SU-DHL-6 (cell line): ENCODE results near the gene MRPL42.

Experiments
- H2AFZ ChIP-seq: fragments of 200-600 bp; sonication (generic); 2 replicates; pipeline ENCODE4 v1.6.1; 2014; ENCODE audit warnings: low read depth, mild to moderate bottlenecking, moderate library complexity, mixed read lengths, antibody characterized with exemption, low read length; ENCODE audit not compliant: severe bottlenecking
- H3F3A ChIP-seq: fragments of 200-600 bp; shearing (Covaris generic); 2 replicates; pipeline ENCODE4 v1.6.0; 2016; ENCODE audit warnings: antibody characterized with exemption, mild to moderate bottlenecking; ENCODE audit not compliant: insufficient read depth
- H3K27ac ChIP-seq: fragments of 200-600 bp; sonication (generic); 2 replicates; pipeline ENCODE4 v1.5.1; 2016; ENCODE audit warnings: low read depth, mild to moderate bottlenecking, low read length, moderate library complexity, mixed read lengths
- H3K27me3 ChIP-seq: fragments of 200-600 bp; sonication (generic), shearing (Covaris generic); 2 replicates; pipeline ENCODE4 v1.6.0; 2014; ENCODE audit warnings: mild to moderate bottlenecking, low read length
- H3K36me3 ChIP-seq: fragments of 200-600 bp; sonication (generic); 2 replicates; pipeline ENCODE4 v1.6.1; 2014; ENCODE audit warnings: mild to moderate bottlenecking, low read length, mixed read lengths
- H3K4me2 ChIP-seq: fragments of 300-600, 200-600 bp; shearing (Covaris generic), sonication (generic); 2 replicates; pipeline ENCODE4 v1.6.0; 2014; ENCODE audit warnings: low read length, low read depth, mild to moderate bottlenecking; ENCODE audit not compliant: poor library complexity, severe bottlenecking
- H3K4me3 ChIP-seq: fragments of 200-600 bp; sonication (generic); 2 replicates; pipeline ENCODE4 v1.5.1; 2014; ENCODE audit warnings: antibody characterized with exemption, low read length, mild to moderate bottlenecking, mixed read lengths; ENCODE audit not compliant: insufficient read depth, poor library complexity, severe bottlenecking
- H3K79me2 ChIP-seq: fragments of 200-600 bp; sonication (generic); 2 replicates; pipeline ENCODE4 v1.6.1; 2014; ENCODE audit warnings: mild to moderate bottlenecking, low read length, moderate library complexity; ENCODE audit not compliant: insufficient read depth
- H3K9ac ChIP-seq: fragments of 200-600 bp; sonication (generic); 2 replicates; pipeline ENCODE4 v1.7.0; 2014; ENCODE audit warnings: mild to moderate bottlenecking, low read length
- H3K9me2 ChIP-seq: fragments of 200-600 bp; sonication (generic); replicated peaks from 2 replicates; pipeline ENCODE4 v1.6.1; 2014; ENCODE audit warnings: low read length; ENCODE audit not compliant: insufficient read depth
- H3K9me3 ChIP-seq: fragments of 200-600 bp; sonication (generic); 2 replicates; pipeline ENCODE4 v1.6.1; 2014; ENCODE audit warnings: low read length, mixed read lengths; ENCODE audit not compliant: insufficient read depth
- H4K20me1 ChIP-seq: fragments of 200-600 bp; sonication (generic); 2 replicates; pipeline ENCODE4 v1.6.1; 2014; ENCODE audit warnings: low read depth, mild to moderate bottlenecking, antibody characterized with exemption, low read length, moderate library complexity, mixed read lengths
- EZH2phosphoT487 ChIP-seq: fragments of 200-600 bp; sonication (generic), shearing (Covaris generic); conservative IDR thresholded peaks from 2 replicates; pipeline ENCODE4 v1.6.1; 2018; ENCODE audit warnings: mild to moderate bottlenecking, antibody characterized with exemption, low read length, moderate library complexity, mixed read lengths
- TF ChIP-seq, protein P1 (sequence below): fragments of 200-600 bp; sonication (generic); IDR thresholded peaks from one replicate; pipeline ENCODE4 v1.5.1; 2017; ENCODE audit warnings: antibody characterized with exemption, mild to moderate bottlenecking, low read length, moderate library complexity; ENCODE audit not compliant: insufficient read depth, poor library complexity, severe bottlenecking

The MRPL42 gene

DNA sequence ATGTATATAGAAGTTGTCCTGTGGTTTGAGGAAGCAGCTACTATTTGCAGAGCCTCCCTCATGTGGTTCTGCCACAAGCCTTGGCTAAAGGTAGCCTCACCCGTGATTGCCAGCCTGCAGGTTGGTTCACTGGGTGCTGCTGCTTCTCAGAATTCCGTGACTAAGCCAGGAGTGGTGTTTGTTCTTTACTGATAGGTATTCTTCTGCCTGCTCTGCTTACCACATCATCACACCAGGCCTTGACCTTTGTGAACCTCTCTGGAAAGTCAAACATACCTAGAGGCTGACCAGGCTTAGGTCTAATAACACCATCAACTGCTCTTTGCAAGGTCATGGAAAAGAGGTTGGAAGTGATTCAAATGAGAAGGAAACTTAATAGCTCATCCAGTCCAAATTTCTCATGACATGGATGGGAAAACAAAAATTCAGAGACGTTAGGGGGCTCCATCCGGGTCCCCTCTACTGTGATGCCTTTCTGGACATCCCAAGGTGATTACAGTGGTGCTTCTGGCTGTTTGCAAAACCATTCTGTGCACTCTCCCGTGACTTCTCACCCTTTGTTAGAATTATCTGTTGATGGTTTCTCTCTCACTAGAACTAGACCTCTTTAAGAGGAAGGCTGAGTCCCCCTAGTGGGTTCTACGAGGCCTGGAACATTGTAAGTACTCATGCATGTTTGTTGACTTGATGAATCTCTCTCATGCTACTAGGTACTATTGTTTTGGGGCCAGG, 96.7 kb downstream of the MRPL42 start:
- Histone ChIP-seq H4K20me1 (no peaks in the 10 kb centered on the region), H3K4me3 (no peak overlapping the region), H3K9ac (no peak overlapping the region), H2AFZ (no peak overlapping the region), H3K27me3 (no peaks in the 10 kb centered on the region), H3K36me3 (no peaks in the 10 kb centered on the region), H3K27ac (no peak overlapping the region), H3F3A (no peaks in the 10 kb centered on the region), H3K4me2 (no peak overlapping the region), H3K79me2 (no peaks in the 10 kb centered on the region), H3K9me3 (no peaks in the 10 kb centered on the region), H3K9me2 (no peaks in the 10 kb centered on the region)
- TF ChIP-seq, protein P1, sequence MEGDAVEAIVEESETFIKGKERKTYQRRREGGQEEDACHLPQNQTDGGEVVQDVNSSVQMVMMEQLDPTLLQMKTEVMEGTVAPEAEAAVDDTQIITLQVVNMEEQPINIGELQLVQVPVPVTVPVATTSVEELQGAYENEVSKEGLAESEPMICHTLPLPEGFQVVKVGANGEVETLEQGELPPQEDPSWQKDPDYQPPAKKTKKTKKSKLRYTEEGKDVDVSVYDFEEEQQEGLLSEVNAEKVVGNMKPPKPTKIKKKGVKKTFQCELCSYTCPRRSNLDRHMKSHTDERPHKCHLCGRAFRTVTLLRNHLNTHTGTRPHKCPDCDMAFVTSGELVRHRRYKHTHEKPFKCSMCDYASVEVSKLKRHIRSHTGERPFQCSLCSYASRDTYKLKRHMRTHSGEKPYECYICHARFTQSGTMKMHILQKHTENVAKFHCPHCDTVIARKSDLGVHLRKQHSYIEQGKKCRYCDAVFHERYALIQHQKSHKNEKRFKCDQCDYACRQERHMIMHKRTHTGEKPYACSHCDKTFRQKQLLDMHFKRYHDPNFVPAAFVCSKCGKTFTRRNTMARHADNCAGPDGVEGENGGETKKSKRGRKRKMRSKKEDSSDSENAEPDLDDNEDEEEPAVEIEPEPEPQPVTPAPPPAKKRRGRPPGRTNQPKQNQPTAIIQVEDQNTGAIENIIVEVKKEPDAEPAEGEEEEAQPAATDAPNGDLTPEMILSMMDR = no peak
- TF ChIP-seq EZH2phosphoT487 = no peak

DNA sequence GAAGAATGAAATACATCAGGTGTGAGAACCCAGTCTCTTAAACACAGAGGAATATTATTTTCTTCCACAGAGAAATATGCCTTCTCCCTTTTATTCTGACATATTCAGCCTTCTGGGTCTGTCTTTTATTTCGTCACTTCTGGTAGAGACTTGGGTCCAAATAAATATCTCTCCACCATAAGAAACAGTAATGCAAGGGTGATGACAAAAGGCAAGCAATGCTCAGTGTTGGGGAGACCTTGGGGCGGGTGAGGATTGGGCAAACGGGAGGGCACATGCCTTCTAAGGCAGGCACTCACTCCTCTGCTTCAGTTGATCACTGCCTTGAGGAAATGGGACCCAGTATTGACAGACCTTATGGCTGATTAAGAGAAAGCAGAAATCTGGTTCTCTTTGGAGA, 98.4 kb downstream of the MRPL42 start:
- no peaks in the 10 kb centered on the region for H3K79me2 ChIP-seq
- H3K9ac ChIP-seq = no peak overlapping the region
- H3K4me2 ChIP-seq = no peak overlapping the region
- no peak overlapping the region for H3K27ac ChIP-seq
- TF ChIP-seq EZH2phosphoT487 = no peak
- TF ChIP-seq, protein P1 = no peak
- H3K36me3 ChIP-seq = no peaks in the 10 kb centered on the region
- H3K9me2 ChIP-seq = no peaks in the 10 kb centered on the region
- H3K4me3 ChIP-seq = no peak overlapping the region
- H3K27me3 ChIP-seq = no peaks in the 10 kb centered on the region
- H4K20me1 ChIP-seq = no peaks in the 10 kb centered on the region
- H3F3A ChIP-seq = no peaks in the 10 kb centered on the region
- H2AFZ ChIP-seq = no peak overlapping the region
- no peaks in the 10 kb centered on the region for H3K9me3 ChIP-seq
